OCI-LY7 (cell line): ENCODE data around the gene SNTB2. TPM values are rescaled to one million over a fixed set of nuclear protein-coding genes. Genes with fewer than 3 reads are reported as not detected.

Experiments used
- BruUV-seq: library from RNA; stranded (reverse); fragments of 400-500 nt; replicated peaks from 2 replicates; lab custom pipeline; 2021; lab: Mats Ljungman, UMichigan
- CTCF ChIA-PET: fragments of 300-600 bp; sonication (Branson Sonifier 250); formaldehyde crosslinking; loops from one replicate; lab custom pipeline; 2022; ENCODE audit warnings: antibody characterized with exemption; ENCODE audit not compliant: unreplicated experiment; lab: Charles Lee
- POLR2A ChIA-PET: fragments of 300-600 bp; sonication (Branson Sonifier 250); formaldehyde crosslinking; loops from one replicate; lab custom pipeline; 2022; ENCODE audit warnings: antibody characterized with exemption; lab: Charles Lee
- DNase-seq: peaks from one replicate; pipeline ENCODE4 v3.0.0-alpha.2; 2015; ENCODE audit warnings: low spot score
- H2AFZ ChIP-seq: fragments of 200-600 bp; sonication (generic), shearing (Covaris generic); 2 replicates; pipeline ENCODE4 v1.6.1; 2014; ENCODE audit warnings: mild to moderate bottlenecking, antibody characterized with exemption, low read length, moderate library complexity
- H3K27ac ChIP-seq: fragments of 200-600 bp; sonication (generic); 2 replicates; pipeline ENCODE4 v1.5.1; 2014; ENCODE audit warnings: mixed run types, low read depth, mild to moderate bottlenecking, moderate library complexity, low read length, inconsistent platforms; ENCODE audit not compliant: poor library complexity, severe bottlenecking
- H3K36me3 ChIP-seq: fragments of 200-600 bp; sonication (generic); 2 replicates; pipeline ENCODE4 v1.6.1; 2014; ENCODE audit warnings: mild to moderate bottlenecking, antibody characterized with exemption, low read length, moderate library complexity, mixed read lengths; ENCODE audit not compliant: insufficient read depth
- H3K4me1 ChIP-seq: fragments of 200-600 bp; sonication (generic); 2 replicates; pipeline ENCODE4 v1.5.1; 2014; ENCODE audit warnings: mild to moderate bottlenecking, low read length; ENCODE audit not compliant: insufficient read depth, poor library complexity, severe bottlenecking
- H3K4me2 ChIP-seq: fragments of 200-600 bp; sonication (generic); 2 replicates; pipeline ENCODE4 v1.6.1; 2014; ENCODE audit warnings: mild to moderate bottlenecking, low read length
- H3K4me3 ChIP-seq: fragments of 200-600 bp; sonication (generic); 2 replicates; pipeline ENCODE4 v1.5.1; 2014; ENCODE audit warnings: mild to moderate bottlenecking, low read depth, low read length; ENCODE audit not compliant: poor library complexity, severe bottlenecking
- H3K79me2 ChIP-seq: fragments of 200-600 bp; sonication (generic); 2 replicates; pipeline ENCODE4 v1.6.1; 2016; ENCODE audit warnings: low read depth, mild to moderate bottlenecking, low read length, moderate library complexity, mixed read lengths; ENCODE audit not compliant: insufficient read depth
- H3K9me2 ChIP-seq: fragments of 200-600 bp; sonication (generic); 2 replicates; pipeline ENCODE4 v1.6.1; 2016; ENCODE audit warnings: mild to moderate bottlenecking, low read length, mixed read lengths; ENCODE audit not compliant: insufficient read depth
- H3K9me3 ChIP-seq: fragments of 200-600 bp; sonication (generic); 2 replicates; pipeline ENCODE4 v1.6.1; 2014; ENCODE audit warnings: mild to moderate bottlenecking, mixed run types, low read length, mixed read lengths
- H4K20me1 ChIP-seq: fragments of 200-600 bp; sonication (generic); 2 replicates; pipeline ENCODE4 v1.6.1; 2014; ENCODE audit warnings: mild to moderate bottlenecking, antibody characterized with exemption, low read length, moderate library complexity, mixed read lengths; ENCODE audit not compliant: insufficient read depth
- EZH2phosphoT487 ChIP-seq: fragments of 200-600 bp; sonication (generic); IDR thresholded peaks from 2 replicates; pipeline ENCODE4 v1.6.1; 2018; ENCODE audit warnings: low read depth, borderline replicate concordance, mild to moderate bottlenecking, mixed run types, antibody characterized with exemption, low read length, moderate library complexity, mixed read lengths
- intact Hi-C: fragments of 100-400 bp; cut with micrococcal nuclease; formaldehyde crosslinking; loops from one replicate; pipeline ENCODE4 v1.10.0; 2022; ENCODE audit not compliant: unreplicated experiment
- total RNA-seq, 2 experiments: library from RNA; depleted of rRNA in 1 of 2; stranded (reverse); fragments of >200 nt in 1 of 2; shearing (Covaris generic) in 1 of 2; gene quantifications; 2 replicates each; pipeline ENCODE4 v1.2.3, GENCODE V29; 2014 to 2022
- TF ChIP-seq, protein P1 (sequence below): fragments of 200-600 bp; sonication (generic); conservative IDR thresholded peaks from 2 replicates; pipeline ENCODE4 v1.5.1; 2014; ENCODE audit warnings: mild to moderate bottlenecking, antibody characterized with exemption, low read length, moderate library complexity, mixed read lengths

SNTB2 gene
- total RNA-seq, 2 experiments from 2014 or later, result 21.2 to 34.1 TPM

- Histone ChIP-seq H3K4me1 (no peaks in the 10 kb centered on the region), H3K9me3 (no peaks in the 10 kb centered on the region), H4K20me1 (0 out of 2 replicates have a peak, but pooled peaks cover 12% of the 10 kb centered on the region), H3K9me2 (no peaks in the 10 kb centered on the region), H3K4me2 (no peak overlapping the region), H3K4me3 (no peak overlapping the region), H3K79me2 (peaks cover 25% of the 10 kb centered on the region), H2AFZ (no peak overlapping the region), H3K36me3 (peaks cover 95% of the 10 kb centered on the region), H3K27ac (no peak overlapping the region)
- BruUV-seq, result no TSS peak
- DNase-seq, result no peak
- POLR2A ChIA-PET, result interaction anchor here (0.7 kb wide), 1 partner anchor 20 kb away, joined by 3 read pairs; no protein-coding TSS in a partner anchor
- TF ChIP-seq, protein P1, sequence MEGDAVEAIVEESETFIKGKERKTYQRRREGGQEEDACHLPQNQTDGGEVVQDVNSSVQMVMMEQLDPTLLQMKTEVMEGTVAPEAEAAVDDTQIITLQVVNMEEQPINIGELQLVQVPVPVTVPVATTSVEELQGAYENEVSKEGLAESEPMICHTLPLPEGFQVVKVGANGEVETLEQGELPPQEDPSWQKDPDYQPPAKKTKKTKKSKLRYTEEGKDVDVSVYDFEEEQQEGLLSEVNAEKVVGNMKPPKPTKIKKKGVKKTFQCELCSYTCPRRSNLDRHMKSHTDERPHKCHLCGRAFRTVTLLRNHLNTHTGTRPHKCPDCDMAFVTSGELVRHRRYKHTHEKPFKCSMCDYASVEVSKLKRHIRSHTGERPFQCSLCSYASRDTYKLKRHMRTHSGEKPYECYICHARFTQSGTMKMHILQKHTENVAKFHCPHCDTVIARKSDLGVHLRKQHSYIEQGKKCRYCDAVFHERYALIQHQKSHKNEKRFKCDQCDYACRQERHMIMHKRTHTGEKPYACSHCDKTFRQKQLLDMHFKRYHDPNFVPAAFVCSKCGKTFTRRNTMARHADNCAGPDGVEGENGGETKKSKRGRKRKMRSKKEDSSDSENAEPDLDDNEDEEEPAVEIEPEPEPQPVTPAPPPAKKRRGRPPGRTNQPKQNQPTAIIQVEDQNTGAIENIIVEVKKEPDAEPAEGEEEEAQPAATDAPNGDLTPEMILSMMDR, result no peak
- TF ChIP-seq EZH2phosphoT487, result no peak
- intact Hi-C loops, result no loop called here
- CTCF ChIA-PET, result no interaction called here
Observed at GRCh38 chr16:69141014-69141413, 46.0 kb upstream of the SNTB2 start.

- Histone ChIP-seq H3K36me3 (peaks cover 90% of the 10 kb centered on the region), H3K9me2 (no peaks in the 10 kb centered on the region), H3K27ac (no peak overlapping the region), H4K20me1 (0 out of 2 replicates have a peak, but pooled peaks cover 3% of the 10 kb centered on the region), H3K79me2 (peaks cover 16% of the 10 kb centered on the region; the same call in 1 of the 2 replicates), H3K4me3 (no peak overlapping the region), H2AFZ (no peak overlapping the region), H3K4me1 (no peaks in the 10 kb centered on the region), H3K4me2 (no peak overlapping the region), H3K9me3 (no peaks in the 10 kb centered on the region)
- intact Hi-C loops, result no loop called here
- CTCF ChIA-PET, result no interaction called here
- BruUV-seq, result no TSS peak
- TF ChIP-seq, protein P1, result no peak
- TF ChIP-seq EZH2phosphoT487, result no peak
- DNase-seq, result no peak
- POLR2A ChIA-PET, result no interaction called here
Observed at GRCh38 chr16:69141936-69142335, 45.0 kb upstream of the SNTB2 start.

DNA sequence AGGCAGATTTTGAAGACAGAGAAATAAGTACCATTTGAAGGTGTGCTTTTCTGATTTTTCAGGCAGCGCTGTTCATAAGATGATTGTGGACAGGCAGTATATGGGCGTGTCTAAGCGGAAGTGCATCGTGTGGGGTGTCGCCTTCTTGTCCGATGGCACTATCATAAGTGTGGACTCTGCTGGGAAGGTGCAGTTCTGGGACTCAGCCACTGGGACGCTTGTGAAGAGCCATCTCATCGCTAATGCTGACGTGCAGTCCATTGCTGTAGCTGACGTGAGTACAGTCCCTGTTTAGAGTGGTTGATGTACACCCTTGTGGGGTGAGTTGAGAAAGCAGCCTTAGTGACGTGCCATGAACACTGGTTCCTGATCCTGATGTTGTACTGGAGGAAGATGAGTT, 43.8 kb upstream of the SNTB2 start:
- peaks cover 9% of the 10 kb centered on the region; the same call in 1 of the 2 replicates for H3K79me2 ChIP-seq
- intact Hi-C loops, result no loop called here

More for the DNA sequence above, 43.8 kb upstream of the SNTB2 start:
- no peak overlapping the region for H3K4me3 ChIP-seq
- no peaks in the 10 kb centered on the region for H4K20me1 ChIP-seq
- no peak overlapping the region for H3K4me2 ChIP-seq
- ChIA-PET POLR2A (no interaction called here), CTCF (no interaction called here)
- no peak overlapping the region for H3K27ac ChIP-seq
- no TSS peak for BruUV-seq
- no peak overlapping the region for H2AFZ ChIP-seq
- no peak for DNase-seq
- no peaks in the 10 kb centered on the region for H3K9me3 ChIP-seq
- no peaks in the 10 kb centered on the region for H3K4me1 ChIP-seq
- H3K9me2 ChIP-seq, result no peaks in the 10 kb centered on the region
- no peak for TF ChIP-seq EZH2phosphoT487
- TF ChIP-seq, protein P1, result no peak
- H3K36me3 ChIP-seq, result peaks cover 86% of the 10 kb centered on the region
